Heart left ventricle (tissue), 16 donors: ENCODE results near the gene PRKCB. TPM values are rescaled to one million over a fixed set of nuclear protein-coding genes. Genes with fewer than 3 reads are reported as not detected.

ENCODE experiments used
- ATAC-seq, 4 donors: fragments of 200-7000 bp; cut with Tn5 transposase; one replicate each; pipeline ENCODE4 v1.9.1; 2020 to 2022; ENCODE audit warnings: moderate library complexity in 4 of 4, mild to moderate bottlenecking in 3 of 4, moderate number of reproducible peaks in 1 of 4
- DNase-seq, 5 donors: peaks; one replicate each; pipeline ENCODE4 v3.0.0-alpha.2; 2020
- H3K27ac ChIP-seq, 12 donors: fragments of 200-600 bp; sonication (generic) in 4 of 12; one replicate each; pipeline versions ENCODE4 v1.5.0 to v1.8.0; 2016 to 2022; ENCODE audit warnings: mild to moderate bottlenecking in 2 of 12
- H3K27me3 ChIP-seq, 9 donors: fragments of 200-600 bp; sonication (generic) in 2 of 9; one replicate each; pipeline versions ENCODE4 v1.5.1 to v1.8.0; 2016 to 2022; ENCODE audit warnings: mild to moderate bottlenecking in 3 of 9
- H3K36me3 ChIP-seq, 9 donors: fragments of 200-600 bp; sonication (generic) in 2 of 9; one replicate each; pipeline versions ENCODE4 v1.5.0 to v1.8.0; 2018 to 2022; ENCODE audit warnings: mild to moderate bottlenecking in 2 of 9
- H3K4me1 ChIP-seq, 12 donors: fragments of 200-600 bp; sonication (generic) in 4 of 12; one replicate each; pipeline versions ENCODE4 v1.5.0 to v1.8.0; 2016 to 2022; ENCODE audit warnings: mild to moderate bottlenecking in 3 of 12
- H3K4me3 ChIP-seq, 12 donors: fragments of 200-600 bp; sonication (generic) in 4 of 12; one replicate each; pipeline versions ENCODE4 v1.5.0 to v1.8.0; 2017 to 2022; ENCODE audit warnings: mild to moderate bottlenecking in 9 of 12, moderate library complexity in 4 of 12
- H3K9me3 ChIP-seq, 12 donors: fragments of 200-600 bp; sonication (generic) in 4 of 12; one replicate each; pipeline versions ENCODE4 v1.5.0 to v1.8.0; 2016 to 2022; ENCODE audit warnings: mild to moderate bottlenecking in 1 of 12
- CTCF ChIP-seq, 12 donors: fragments of 200-600 bp; sonication (generic) in 4 of 12; IDR thresholded peaks; one replicate each; pipeline versions ENCODE4 v1.5.0 to v1.8.0; 2018 to 2022; ENCODE audit warnings: antibody characterized with exemption in 12 of 12, mild to moderate bottlenecking in 5 of 12
- POLR2A ChIP-seq, 2 donors: fragments of 450-650 bp; IDR thresholded peaks; one replicate each; pipeline ENCODE4 v1.6.1; 2017; ENCODE audit warnings: antibody characterized with exemption in 2 of 2, mild to moderate bottlenecking in 2 of 2, moderate library complexity in 2 of 2
- WGBS, 4 donors: extraction: QIAGEN DNeasy Blood & Tissue Kit in 2 of 4; methylation state at CpG; one replicate each; pipeline versions ENCODE4 v1.1.5 to v1.1.7; 2013 to 2018; 5-methylcytosine and 5-hydroxymethylcytosine counted together
- intact Hi-C, 10 donors: fragments of 100-400 bp; cut with DNase I; formaldehyde crosslinking; loops; one replicate each; pipeline versions ENCODE4 v1.11.1 to v1.14.2; 2022
- polyA plus RNA-seq, 2 donors: library from polyadenylated mRNA; stranded (reverse); fragments of 200-250 nt; gene quantifications; one replicate each; pipeline ENCODE4 v1.2.3, GENCODE V29; 2013
- total RNA-seq, 9 donors: library from RNA; depleted of rRNA in 2 of 9; stranded (reverse); fragments of >200 nt in 2 of 9; fragmentation: NEBNext Ultra II Directional in 3 of 9; extraction: Animal tissue kit (Norgen Biotek cat#: 25700) in 3 of 9; gene quantifications; one replicate each; pipeline versions ENCODE4 v1.1.0 to v1.2.4, GENCODE V29; 2016 to 2023
- donor health status: ischemic (EF 13 %, LVEDD 7.1; RV severe dilation, severe dysfunction).
- donor health status: healthy with polysubstance abuse.
- donor health status: DM: no; HTN: yes; CAD: no.
- donor health status: DM: no; HTN: no; CAD: no.
- donor health status: ischemic (EF 25% LVEDD 6.9; RV normal size, moderate dysfunction).
- donor health status: ischemic (EF 25% LVEDD 5.7; RV mildly dilated, moderate dysfunction).
- donor health status: healthy.
- donor health status: DM: yes; HTN: yes; CAD: no.
- donor health status: ischemic (EF 35%, LVEDD 5.7; RV mildly dilated, moderate dysfunction).
- donor health status: nonischemic (EF 11% LVEDD 7.7; RV severe dilation, severe dysfunction).
- donor health status: DM: yes; HTN: yes; CAD: no.
- donor health status: PGD.
- donor health status: ischemic (EF 29% LVEDD 5.4; RV normal size, mild dysfunction).
- donor health status: nonischemic (EF 23%, LVEDD 6.1; RV moderate dilation, normal function).

PRKCB gene
- total and polyA plus RNA-seq, 11 donors: 0.30 to 18.4 (median 1.7) TPM

GRCh38 chr16:23852794-23853562 is 17.2 kb downstream of the PRKCB start:
- no peak for DNase-seq
- Histone ChIP-seq H3K27me3 (peaks cover 0 to 8% (median 0%) of the 10 kb centered on the region in 9 donors), H3K9me3 (peaks cover 0 to 10% (median 0%) of the 10 kb centered on the region in 12 donors), H3K4me3 (no peak overlapping the region), H3K36me3 (no peaks in the 10 kb centered on the region), H3K4me1 (peaks cover 0 to 57% (median 0%) of the 10 kb centered on the region in 12 donors), H3K27ac (peak overlapping the region in 1 of 12 donors; percentile 56)
- intact Hi-C loops: no loop called here
- WGBS, 4 donors: 29 to 40% (median 32%) methylated on average over 5 of the region's 5 CpGs
- ATAC-seq: no peak
- TF ChIP-seq CTCF (IDR thresholded peaks at IDR 0.05) (no peak), POLR2A (IDR thresholded peaks at IDR 0.05) (no peak)

GRCh38 chr16:23855010-23855409 is 19.2 kb downstream of the PRKCB start:
- whole genome bisulfite sequencing, 4 donors: 66 to 82% (median 73%) methylated on average over 5 of the region's 5 CpGs
- no peak overlapping the region for H3K27ac ChIP-seq
- peaks cover 0 to 10% (median 0%) of the 10 kb centered on the region in 12 donors for H3K9me3 ChIP-seq
- intact Hi-C loops: no loop called here
- ATAC-seq: peak in 1 of 4 donors; percentile 48
- H3K4me1 ChIP-seq: peaks cover 0 to 74% (median 0%) of the 10 kb centered on the region in 12 donors
- DNase-seq: no peak
- no peak overlapping the region for H3K4me3 ChIP-seq
- peaks cover 0 to 8% (median 0%) of the 10 kb centered on the region in 9 donors for H3K27me3 ChIP-seq
- TF ChIP-seq CTCF (IDR thresholded peaks at IDR 0.05) (no peak), POLR2A (IDR thresholded peaks at IDR 0.05) (no peak)
- H3K36me3 ChIP-seq: no peaks in the 10 kb centered on the region

GRCh38 chr16:23856251-23856709 is 20.5 kb downstream of the PRKCB start:
- ATAC-seq (no peak), DNase-seq (no peak)
- Histone ChIP-seq H3K4me3 (no peak overlapping the region), H3K4me1 (peaks cover 0 to 80% (median 0%) of the 10 kb centered on the region in 12 donors), H3K27me3 (peaks cover 0 to 4% (median 0%) of the 10 kb centered on the region in 9 donors), H3K27ac (no peak overlapping the region), H3K9me3 (peaks cover 0 to 6% (median 0%) of the 10 kb centered on the region in 12 donors), H3K36me3 (no peaks in the 10 kb centered on the region)
- TF ChIP-seq CTCF (IDR thresholded peaks at IDR 0.05) (no peak), POLR2A (IDR thresholded peaks at IDR 0.05) (no peak)
- 82 to 89% (median 85%) methylated on average over 2 of the region's 2 CpGs for WGBS, 4 donors
- intact Hi-C loops: no loop called here

GRCh38 chr16:23857256-23857880 is 21.6 kb downstream of the PRKCB start:
- WGBS, 4 donors: 22 to 30% (median 29%) methylated on average over 11 of the region's 11 CpGs
- peak in 3 of 4 donors; percentile 53 to 56 (median 53) for ATAC-seq
- intact Hi-C loops: no loop called here

More at GRCh38 chr16:23857256-23857880, 21.6 kb downstream of the PRKCB start:
- H3K27ac ChIP-seq: peak overlapping the region in 1 of 12 donors; percentile 60
- DNase-seq: no peak
- H3K4me1 ChIP-seq: peaks cover 0 to 91% (median 0%) of the 10 kb centered on the region in 12 donors
- H3K36me3 ChIP-seq: no peaks in the 10 kb centered on the region
- peaks cover 0 to 1% (median 0%) of the 10 kb centered on the region in 12 donors for H3K9me3 ChIP-seq
- no peak overlapping the region for H3K4me3 ChIP-seq
- H3K27me3 ChIP-seq: peaks cover 0 to 4% (median 0%) of the 10 kb centered on the region in 9 donors
- TF ChIP-seq CTCF (IDR thresholded peaks at IDR 0.05) (no peak), POLR2A (IDR thresholded peaks at IDR 0.05) (no peak)
